GM18870 (cell line): ENCODE measurements around the gene KLRC3.
A peak's percentile ranks its signal among the peaks of the same experiment; 100 is the strongest.
"Not testable (repeated sequence)": the region's sequence is repeated elsewhere in the genome, so short reads cannot be mapped to it uniquely, and the experiment has no call there.

Experiments
- ATAC-seq: cut with Tn5 transposase; IDR thresholded peaks from one replicate; pipeline ENCODE4 v1.9.1; 2021; ENCODE audit warnings: moderate library complexity; ENCODE audit not compliant: unreplicated experiment

Gene KLRC3

GRCh38 chr12:10404798-10405197, 15.6 kb downstream of the KLRC3 start:
- no peak for ATAC-seq

- ATAC-seq = no peak
Observed at GRCh38 chr12:10400829-10401228, 19.6 kb downstream of the KLRC3 start.

GRCh38 chr12:10398168-10398567, 22.2 kb downstream of the KLRC3 start:
- ATAC-seq = no peak

GRCh38 chr12:10397296-10397695, 23.1 kb downstream of the KLRC3 start:
- no peak for ATAC-seq

- not testable (repeated sequence) for ATAC-seq
Observed at GRCh38 chr12:10396176-10396575, 24.2 kb downstream of the KLRC3 start.

- peak; percentile 76 for ATAC-seq
Observed at GRCh38 chr12:10395390-10395998, 24.9 kb downstream of the KLRC3 start.

GRCh38 chr12:10394531-10395152, 25.8 kb downstream of the KLRC3 start:
- ATAC-seq = not testable (repeated sequence)

GRCh38 chr12:10393291-10393690, 27.1 kb downstream of the KLRC3 start:
- no peak for ATAC-seq

- peak; percentile 52 for ATAC-seq
Observed at GRCh38 chr12:10392394-10392930, 27.9 kb downstream of the KLRC3 start.

- not testable (repeated sequence) for ATAC-seq
Observed at GRCh38 chr12:10390991-10391390, 29.4 kb downstream of the KLRC3 start.

GRCh38 chr12:10389904-10390303, 30.5 kb downstream of the KLRC3 start, which contains the start of gene KLRK1:
Gene KLRK1, minus strand, starts transcription at chr12:10390041. Its CDS starts 1,231 bp downstream, at chr12:10388810.
- no peak for ATAC-seq

GRCh38 chr12:10388624-10389413, 31.6 kb downstream of the KLRC3 start:
- no peak for ATAC-seq

GRCh38 chr12:10387498-10387897, 32.9 kb downstream of the KLRC3 start:
- ATAC-seq = not testable (repeated sequence)

GRCh38 chr12:10386857-10387256, 33.5 kb downstream of the KLRC3 start:
- ATAC-seq = no peak

- ATAC-seq = no peak
Observed at GRCh38 chr12:10385166-10385613, 35.2 kb downstream of the KLRC3 start.

GRCh38 chr12:10384191-10384590, 36.2 kb downstream of the KLRC3 start:
- ATAC-seq = no peak

- no peak for ATAC-seq
Observed at GRCh38 chr12:10381928-10382628, 38.3 kb downstream of the KLRC3 start.

- ATAC-seq = not testable (repeated sequence)
Observed at GRCh38 chr12:10378737-10379136, 41.7 kb downstream of the KLRC3 start.

GRCh38 chr12:10374624-10375018, 45.8 kb downstream of the KLRC3 start:
- no peak for ATAC-seq

- no peak for ATAC-seq
Observed at GRCh38 chr12:10372559-10372958, 47.8 kb downstream of the KLRC3 start.
